Neuronal stem cell (in vitro differentiated cells): ENCODE results near the gene ADAM22.

Experiments used
- DNase-seq: peaks from one replicate; pipeline ENCODE4 v3.0.0-alpha.2; 2013; ENCODE audit warnings: low spot score
- H2AFZ ChIP-seq: one replicate; pipeline ENCODE4 v1.6.1; 2013; ENCODE audit warnings: mild to moderate bottlenecking, low read length, inconsistent platforms
- H2AK5ac ChIP-seq: 2 replicates; pipeline ENCODE4 v1.6.1; 2013; ENCODE audit warnings: low read depth, mild to moderate bottlenecking, inconsistent platforms, low read length, moderate library complexity, mixed read lengths
- H2BK120ac ChIP-seq: 2 replicates; pipeline ENCODE4 v1.6.1; 2013; ENCODE audit warnings: low read depth, mild to moderate bottlenecking, inconsistent platforms, low read length, moderate library complexity, mixed read lengths
- H2BK12ac ChIP-seq: one replicate; pipeline ENCODE4 v1.6.1; 2013; ENCODE audit warnings: low read length, inconsistent platforms
- H2BK15ac ChIP-seq: 2 replicates; pipeline ENCODE4 v1.6.1; 2013; ENCODE audit warnings: mild to moderate bottlenecking, low read length, inconsistent platforms, mixed read lengths
- H2BK5ac ChIP-seq: one replicate; pipeline ENCODE4 v1.6.1; 2013; ENCODE audit warnings: inconsistent platforms, mild to moderate bottlenecking, low read length, moderate library complexity
- H3K14ac ChIP-seq: one replicate; pipeline ENCODE4 v1.6.1; 2013; ENCODE audit warnings: low read length, inconsistent platforms
- H3K18ac ChIP-seq: 2 replicates; pipeline ENCODE4 v1.6.1; 2013; ENCODE audit warnings: low read length, inconsistent platforms
- H3K23ac ChIP-seq: 2 replicates; pipeline ENCODE4 v1.6.1; 2013; ENCODE audit warnings: low read depth, mild to moderate bottlenecking, mixed read lengths, low read length, inconsistent platforms; ENCODE audit not compliant: poor library complexity
- H3K27ac ChIP-seq: replicated peaks from 3 replicates; pipeline ENCODE4 v1.5.1; 2013; ENCODE audit warnings: low read length, inconsistent platforms
- H3K27me3 ChIP-seq, 3 experiments: 2 replicates each; pipeline ENCODE4 v1.6.1; 2013; ENCODE audit warnings: low read length in 3 of 3, mild to moderate bottlenecking in 2 of 3, inconsistent platforms in 1 of 3, low read depth in 1 of 3, mixed read lengths in 1 of 3, moderate library complexity in 1 of 3; ENCODE audit not compliant: control insufficient read depth in 3 of 3, insufficient read depth in 3 of 3
- H3K36me3 ChIP-seq, 2 donors: replicated peaks in 1 of 2; 2 replicates each; pipeline ENCODE4 v1.6.1; 2013; ENCODE audit warnings: low read length in 2 of 2; ENCODE audit not compliant: control insufficient read depth in 2 of 2, insufficient read depth in 2 of 2
- H3K4ac ChIP-seq: 2 replicates; pipeline ENCODE4 v1.6.1; 2013; ENCODE audit warnings: inconsistent platforms, mild to moderate bottlenecking, low read length, moderate library complexity
- H3K4me1 ChIP-seq, 2 donors: 1 replicate in 1 of 2; 2 replicates in 1 of 2; pipeline ENCODE4 v1.6.1; 2013; ENCODE audit warnings: low read length in 2 of 2, low read depth in 1 of 2; ENCODE audit not compliant: control insufficient read depth in 2 of 2, insufficient read depth in 1 of 2
- H3K4me2 ChIP-seq: one replicate; pipeline ENCODE4 v1.6.1; 2013; ENCODE audit warnings: mild to moderate bottlenecking, low read length, inconsistent platforms; ENCODE audit not compliant: insufficient read depth, poor library complexity, severe bottlenecking
- H3K4me3 ChIP-seq, 2 donors: 2 replicates each; pipeline ENCODE4 v1.5.1; 2013; ENCODE audit warnings: low read length in 2 of 2, mild to moderate bottlenecking in 2 of 2, inconsistent platforms in 1 of 2, moderate library complexity in 1 of 2
- H3K79me1 ChIP-seq: one replicate; pipeline ENCODE4 v1.6.1; 2013; ENCODE audit warnings: low read depth, mild to moderate bottlenecking, inconsistent platforms, low read length, moderate library complexity
- H3K9ac ChIP-seq: one replicate; pipeline ENCODE4 v1.6.1; 2013; ENCODE audit warnings: mild to moderate bottlenecking, low read depth, low read length, inconsistent platforms; ENCODE audit not compliant: poor library complexity
- H3K9me3 ChIP-seq, 2 donors: replicated peaks in 1 of 2; 2 replicates each; pipeline versions ENCODE3 to v1.6.1; 2013; ENCODE audit warnings: low read length in 2 of 2, mild to moderate bottlenecking in 2 of 2, inconsistent platforms in 1 of 2, low read depth in 1 of 2, mixed read lengths in 1 of 2, moderate library complexity in 1 of 2; ENCODE audit not compliant: control insufficient read depth in 2 of 2, insufficient read depth in 1 of 2
- H4K8ac ChIP-seq: one replicate; pipeline ENCODE4 v1.6.1; 2013; ENCODE audit warnings: low read depth, mild to moderate bottlenecking, inconsistent platforms, low read length, moderate library complexity
- H4K91ac ChIP-seq: one replicate; pipeline ENCODE4 v1.6.1; 2013; ENCODE audit warnings: low read length, low read depth, mild to moderate bottlenecking, inconsistent platforms; ENCODE audit not compliant: poor library complexity
- WGBS, 2 donors: extraction: QIAGEN DNeasy Blood & Tissue Kit; methylation state at CpG; one replicate each; pipeline ENCODE4 v1.1.7; 2013; ENCODE audit warnings: missing lambda C conversion rate in 2 of 2, mixed read lengths in 1 of 2; ENCODE audit not compliant: insufficient read length in 2 of 2, insufficient replicate concordance in 1 of 2; ENCODE audit errors: extremely low coverage in 2 of 2; 5-methylcytosine and 5-hydroxymethylcytosine counted together

The ADAM22 gene

DNA sequence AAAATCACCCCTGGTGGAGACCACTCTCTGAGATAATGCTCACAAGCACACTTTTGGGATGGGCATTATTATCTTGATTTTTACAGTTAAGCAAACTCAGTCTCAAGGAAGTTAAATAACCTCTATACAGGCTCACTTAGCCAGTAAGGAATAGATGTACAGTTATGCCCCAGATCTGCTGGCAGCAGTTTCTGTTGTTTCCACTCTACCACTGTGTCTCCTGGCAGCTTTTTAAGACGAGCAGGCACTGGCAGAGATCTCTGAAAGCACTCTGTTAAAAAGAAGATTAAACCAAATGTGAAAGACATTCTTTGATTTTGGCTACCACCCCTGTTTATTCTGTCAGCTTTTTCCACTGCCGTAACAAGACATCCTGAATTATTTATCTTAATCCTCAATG lies 212.6 kb downstream of the ADAM22 start:
- Histone ChIP-seq H2AFZ (no peak overlapping the region), H3K14ac (no peak overlapping the region), H3K4me1 (no peaks in the 10 kb centered on the region), H3K23ac (no peak overlapping the region), H3K4ac (no peak overlapping the region), H3K4me2 (no peak overlapping the region), H4K91ac (no peak overlapping the region), H3K27me3 (no peaks in the 10 kb centered on the region), H2AK5ac (no peak overlapping the region), H2BK12ac (no peak overlapping the region), H3K18ac (no peak overlapping the region), H3K79me1 (no peaks in the 10 kb centered on the region), H2BK15ac (no peak overlapping the region), H3K9me3 (no peaks in the 10 kb centered on the region), H4K8ac (no peak overlapping the region), H2BK5ac (no peak overlapping the region), H3K36me3 (no peaks in the 10 kb centered on the region), H3K27ac (no peak overlapping the region), H2BK120ac (no peak overlapping the region), H3K4me3 (no peak overlapping the region), H3K9ac (no peak overlapping the region)
- no peak for DNase-seq
- no CpG with 5 or more reads among the region's 2 CpGs for WGBS, 2 donors

DNA sequence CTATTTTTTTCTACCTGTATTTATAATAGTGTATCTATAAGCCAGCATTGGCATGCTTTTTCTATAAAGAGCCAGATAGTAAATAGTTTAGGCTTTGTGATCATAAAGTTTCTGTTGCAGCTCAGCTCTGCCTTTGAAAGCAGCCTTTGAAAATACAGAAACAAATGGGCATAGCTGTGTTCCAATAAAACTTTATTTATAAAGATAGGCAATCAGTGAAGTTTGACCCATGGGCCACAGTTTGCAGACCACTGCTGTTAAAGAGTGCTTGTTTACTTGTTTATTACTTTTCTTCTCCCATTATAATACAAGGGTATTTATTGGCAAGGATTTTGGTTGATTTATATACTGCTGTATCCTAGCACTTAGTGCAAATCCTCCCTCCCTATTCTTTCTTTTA lies 213.3 kb downstream of the ADAM22 start:
- Histone ChIP-seq H3K4ac (no peak overlapping the region), H2BK5ac (no peak overlapping the region), H4K91ac (no peak overlapping the region), H3K36me3 (no peaks in the 10 kb centered on the region), H3K9me3 (no peaks in the 10 kb centered on the region), H2BK12ac (no peak overlapping the region), H3K27me3 (no peaks in the 10 kb centered on the region), H3K27ac (no peak overlapping the region), H3K4me2 (no peak overlapping the region), H2AK5ac (no peak overlapping the region), H4K8ac (no peak overlapping the region), H3K4me1 (no peaks in the 10 kb centered on the region), H3K23ac (no peak overlapping the region), H2BK15ac (no peak overlapping the region), H2AFZ (no peak overlapping the region), H3K79me1 (no peaks in the 10 kb centered on the region), H3K14ac (no peak overlapping the region), H2BK120ac (no peak overlapping the region), H3K18ac (no peak overlapping the region), H3K4me3 (no peak overlapping the region), H3K9ac (no peak overlapping the region)
- no peak for DNase-seq

DNA sequence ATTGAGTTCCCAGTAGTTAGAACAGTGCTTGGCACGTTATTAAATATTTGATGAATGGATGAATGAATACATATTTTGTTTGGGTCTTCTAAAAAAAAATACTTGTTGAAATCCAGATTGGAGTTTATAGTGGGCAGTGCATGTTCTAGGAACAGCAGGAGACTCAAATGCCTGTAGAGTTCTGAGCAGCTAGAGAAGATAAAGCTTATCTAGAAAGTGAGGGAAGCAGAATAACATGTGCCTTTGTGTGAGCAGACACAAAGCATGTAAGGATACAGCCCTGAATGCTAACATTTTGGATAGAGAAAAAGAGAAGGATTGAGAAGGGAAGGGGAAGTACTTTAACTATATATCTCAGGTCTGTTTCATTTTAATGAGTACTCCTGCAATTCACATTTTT lies 213.9 kb downstream of the ADAM22 start:
- no CpG with 5 or more reads among the region's 1 CpG for WGBS, 2 donors
- Histone ChIP-seq H2BK5ac (no peak overlapping the region), H3K79me1 (no peaks in the 10 kb centered on the region), H2BK12ac (no peak overlapping the region), H2BK120ac (no peak overlapping the region), H4K91ac (no peak overlapping the region), H2AK5ac (no peak overlapping the region), H3K4me2 (no peak overlapping the region), H3K14ac (no peak overlapping the region), H3K27me3 (no peaks in the 10 kb centered on the region), H3K18ac (no peak overlapping the region), H3K4ac (no peak overlapping the region), H2BK15ac (no peak overlapping the region), H2AFZ (no peak overlapping the region), H3K9ac (no peak overlapping the region), H3K9me3 (no peaks in the 10 kb centered on the region), H3K4me1 (no peaks in the 10 kb centered on the region), H4K8ac (no peak overlapping the region), H3K36me3 (no peaks in the 10 kb centered on the region), H3K4me3 (no peak overlapping the region), H3K23ac (no peak overlapping the region), H3K27ac (no peak overlapping the region)
- no peak for DNase-seq

GRCh38 chr7:88150033-88150432 lies 216.0 kb downstream of the ADAM22 start:
- no peak overlapping the region for H4K91ac ChIP-seq
- H3K23ac ChIP-seq, result no peak overlapping the region
- H2AFZ ChIP-seq, result no peak overlapping the region
- no peak overlapping the region for H3K4me2 ChIP-seq
- H3K36me3 ChIP-seq, result peaks cover 0 to 2% of the 10 kb centered on the region in 2 donors
- H3K4me1 ChIP-seq, result no peaks in the 10 kb centered on the region
- H3K14ac ChIP-seq, result no peak overlapping the region
- H3K4ac ChIP-seq, result no peak overlapping the region
- DNase-seq, result no peak
- no peak overlapping the region for H2BK12ac ChIP-seq
- WGBS, 2 donors, result no CpG with 5 or more reads among the region's 4 CpGs
- no peak overlapping the region for H2BK15ac ChIP-seq
- H3K18ac ChIP-seq, result no peak overlapping the region
- no peak overlapping the region for H3K4me3 ChIP-seq
- no peak overlapping the region for H2AK5ac ChIP-seq
- no peaks in the 10 kb centered on the region for H3K27me3 ChIP-seq
- H3K27ac ChIP-seq, result no peak overlapping the region
- no peaks in the 10 kb centered on the region for H3K79me1 ChIP-seq
- H3K9me3 ChIP-seq, result no peaks in the 10 kb centered on the region
- H2BK120ac ChIP-seq, result no peak overlapping the region
- no peak overlapping the region for H3K9ac ChIP-seq
- no peak overlapping the region for H2BK5ac ChIP-seq
- no peak overlapping the region for H4K8ac ChIP-seq
